OCI-LY3 (cell line): ENCODE data around the gene ADARB1.

Experiments used
- H2AFZ ChIP-seq: fragments of 200-600, 300-600 bp; shearing (Covaris generic); 2 replicates; pipeline ENCODE4 v1.6.0; 2014; ENCODE audit warnings: antibody characterized with exemption, low read depth, low read length
- H3K27ac ChIP-seq: fragments of 200-600, 300-600 bp; sonication (generic); 2 replicates; pipeline ENCODE4 v1.5.1; 2014; ENCODE audit warnings: mild to moderate bottlenecking, low read length, moderate library complexity, mixed read lengths
- H3K27me3 ChIP-seq: fragments of 200-600, 300-600 bp; sonication (generic); 2 replicates; pipeline ENCODE4 v1.6.1; 2014; ENCODE audit warnings: low read depth, low read length, mixed read lengths
- H3K36me3 ChIP-seq: fragments of 200-600, 300-600 bp; sonication (generic); replicated peaks from 2 replicates; pipeline ENCODE3; 2014; ENCODE audit warnings: low read depth, low read length, mixed read lengths
- H3K4me1 ChIP-seq: fragments of 300-600, 200-600 bp; sonication (generic); 2 replicates; pipeline ENCODE4 v1.6.1; 2014; ENCODE audit warnings: low read length, mixed read lengths
- H3K4me2 ChIP-seq: fragments of 200-600, 300-600 bp; sonication (generic); 2 replicates; pipeline ENCODE4 v1.6.1; 2014; ENCODE audit warnings: low read length, mixed read lengths
- H3K4me3 ChIP-seq: fragments of 300-600, 200-600 bp; sonication (generic); 2 replicates; pipeline ENCODE4 v1.5.1; 2014; ENCODE audit warnings: antibody characterized with exemption, mild to moderate bottlenecking, low read length, moderate library complexity
- H3K79me2 ChIP-seq: fragments of 300-600, 200-600 bp; shearing (Covaris generic); 2 replicates; pipeline ENCODE4 v1.6.1; 2014; ENCODE audit warnings: mild to moderate bottlenecking, low read length, mixed read lengths
- H3K9ac ChIP-seq: fragments of 300-600, 200-600 bp; shearing (Covaris generic); 2 replicates; pipeline ENCODE4 v1.6.0; 2014; ENCODE audit warnings: mild to moderate bottlenecking, low read length, moderate library complexity
- H3K9me3 ChIP-seq: fragments of 200-600, 300-600 bp; shearing (Covaris generic); 2 replicates; pipeline ENCODE4 v1.6.1; 2014; ENCODE audit warnings: low read length, mixed read lengths; ENCODE audit not compliant: insufficient read depth
- H4K20me1 ChIP-seq: fragments of 200-600, 300-600 bp; sonication (generic); 2 replicates; pipeline ENCODE4 v1.6.1; 2016; ENCODE audit warnings: low read length, mixed read lengths; ENCODE audit not compliant: insufficient read depth
- EZH2phosphoT487 ChIP-seq: fragments of 200-600 bp; shearing (Covaris generic); IDR thresholded peaks from 2 replicates; pipeline ENCODE4 v1.6.1; 2018; ENCODE audit warnings: antibody characterized with exemption, mixed run types, low read depth
- TF ChIP-seq, protein P1 (sequence below): fragments of 200-600, 300-600 bp; sonication (generic); IDR thresholded peaks from 2 replicates; pipeline ENCODE4 v1.5.1; 2014; ENCODE audit warnings: antibody characterized with exemption, low read length, low read depth

The ADARB1 gene

DNA sequence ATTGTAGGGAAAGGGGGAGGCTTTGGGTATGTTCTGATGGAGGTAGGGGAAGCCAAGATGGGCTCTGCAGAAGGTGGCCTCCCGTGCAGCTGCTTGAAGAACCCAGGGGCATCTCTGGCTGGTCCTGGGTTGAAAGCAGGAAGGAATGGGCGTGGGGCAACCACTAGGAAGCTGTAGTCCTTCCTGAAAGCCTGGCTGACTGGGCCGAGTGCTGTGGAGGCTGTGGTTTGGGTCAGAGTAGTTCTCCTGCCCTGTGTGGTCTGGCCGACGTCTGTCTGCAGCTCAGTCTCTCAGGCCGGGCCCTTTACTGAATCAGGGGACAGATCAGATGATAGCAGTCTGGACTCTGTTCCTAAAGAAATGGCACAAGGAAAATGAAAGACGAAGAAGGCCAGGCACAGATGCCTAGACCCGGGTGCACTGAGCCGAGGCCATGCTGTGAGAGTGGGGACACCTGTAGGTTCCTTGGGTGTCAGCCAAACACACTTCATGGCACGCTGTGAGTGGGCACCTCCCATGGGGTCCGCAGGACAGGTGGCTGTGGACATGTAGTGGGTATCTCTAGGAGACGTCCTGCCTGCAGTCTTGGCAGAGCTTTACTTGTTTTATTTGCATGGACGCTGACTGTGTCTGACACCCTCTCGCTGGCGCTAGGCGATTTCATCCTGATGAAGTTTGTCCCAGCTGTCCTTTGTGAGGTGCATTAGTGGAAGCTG lies 126.4 kb downstream of the ADARB1 start:
- Histone ChIP-seq H4K20me1 (no peaks in the 10 kb centered on the region), H3K4me2 (no peak overlapping the region), H3K36me3 (no peaks in the 10 kb centered on the region), H3K4me1 (no peaks in the 10 kb centered on the region), H3K79me2 (no peaks in the 10 kb centered on the region), H2AFZ (no peak overlapping the region), H3K27ac (no peak overlapping the region), H3K27me3 (no peaks in the 10 kb centered on the region), H3K9ac (no peak overlapping the region), H3K4me3 (no peak overlapping the region), H3K9me3 (no peaks in the 10 kb centered on the region)
- TF ChIP-seq EZH2phosphoT487 = no peak
- TF ChIP-seq, protein P1, sequence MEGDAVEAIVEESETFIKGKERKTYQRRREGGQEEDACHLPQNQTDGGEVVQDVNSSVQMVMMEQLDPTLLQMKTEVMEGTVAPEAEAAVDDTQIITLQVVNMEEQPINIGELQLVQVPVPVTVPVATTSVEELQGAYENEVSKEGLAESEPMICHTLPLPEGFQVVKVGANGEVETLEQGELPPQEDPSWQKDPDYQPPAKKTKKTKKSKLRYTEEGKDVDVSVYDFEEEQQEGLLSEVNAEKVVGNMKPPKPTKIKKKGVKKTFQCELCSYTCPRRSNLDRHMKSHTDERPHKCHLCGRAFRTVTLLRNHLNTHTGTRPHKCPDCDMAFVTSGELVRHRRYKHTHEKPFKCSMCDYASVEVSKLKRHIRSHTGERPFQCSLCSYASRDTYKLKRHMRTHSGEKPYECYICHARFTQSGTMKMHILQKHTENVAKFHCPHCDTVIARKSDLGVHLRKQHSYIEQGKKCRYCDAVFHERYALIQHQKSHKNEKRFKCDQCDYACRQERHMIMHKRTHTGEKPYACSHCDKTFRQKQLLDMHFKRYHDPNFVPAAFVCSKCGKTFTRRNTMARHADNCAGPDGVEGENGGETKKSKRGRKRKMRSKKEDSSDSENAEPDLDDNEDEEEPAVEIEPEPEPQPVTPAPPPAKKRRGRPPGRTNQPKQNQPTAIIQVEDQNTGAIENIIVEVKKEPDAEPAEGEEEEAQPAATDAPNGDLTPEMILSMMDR = no peak

DNA sequence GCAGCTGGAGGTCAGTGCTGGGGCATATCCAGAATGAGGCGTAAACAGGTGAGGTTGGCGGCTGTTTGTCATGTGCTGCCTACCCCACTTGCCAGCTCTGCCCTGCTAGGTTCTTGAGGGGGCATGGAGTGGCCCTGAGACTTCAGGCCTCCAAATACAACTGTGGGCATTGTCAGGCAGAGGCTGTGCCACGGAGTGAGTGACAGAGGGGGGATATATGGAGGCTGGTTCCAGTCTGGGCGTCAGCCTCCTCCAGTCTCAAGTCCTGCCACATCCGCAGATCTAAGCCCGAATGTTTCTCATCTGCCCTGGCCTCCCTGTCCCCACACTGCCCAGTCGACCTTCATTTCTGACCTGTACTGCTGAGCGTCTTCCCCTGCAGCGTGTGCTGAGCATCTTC lies 128.0 kb downstream of the ADARB1 start:
- Histone ChIP-seq H3K4me2 (no peak overlapping the region), H2AFZ (no peak overlapping the region), H3K4me3 (no peak overlapping the region), H3K4me1 (no peaks in the 10 kb centered on the region), H3K9me3 (no peaks in the 10 kb centered on the region), H3K27me3 (no peaks in the 10 kb centered on the region), H4K20me1 (no peaks in the 10 kb centered on the region), H3K27ac (no peak overlapping the region), H3K36me3 (no peaks in the 10 kb centered on the region), H3K79me2 (no peaks in the 10 kb centered on the region), H3K9ac (no peak overlapping the region)
- TF ChIP-seq, protein P1 = no peak
- TF ChIP-seq EZH2phosphoT487 = no peak

DNA sequence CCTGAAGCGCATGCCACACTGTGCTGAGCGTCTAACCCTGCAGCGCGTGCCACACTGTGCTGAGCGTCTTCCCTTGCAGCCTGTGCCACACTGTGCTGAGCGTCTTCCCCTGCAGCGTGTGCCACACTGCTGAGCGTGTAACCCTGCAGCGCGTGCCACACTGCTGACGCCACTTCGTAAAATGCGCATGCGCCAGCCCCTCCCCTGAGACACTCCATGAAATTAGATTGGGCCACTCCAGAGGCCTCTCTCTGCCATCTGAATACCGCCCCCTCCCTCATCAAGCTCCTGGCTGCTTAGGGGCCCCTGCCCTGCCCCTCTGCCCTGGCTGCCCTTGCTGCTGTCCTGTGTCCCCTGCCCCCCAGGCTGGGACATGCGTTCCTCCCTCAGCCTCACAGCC lies 128.5 kb downstream of the ADARB1 start:
- no peaks in the 10 kb centered on the region for H4K20me1 ChIP-seq
- H3K4me1 ChIP-seq = peaks cover 3% of the 10 kb centered on the region; the same call in 1 of the 2 replicates
- H3K27me3 ChIP-seq = no peaks in the 10 kb centered on the region
- no peak overlapping the region for H3K27ac ChIP-seq
- H3K36me3 ChIP-seq = no peaks in the 10 kb centered on the region
- no peaks in the 10 kb centered on the region for H3K79me2 ChIP-seq
- no peak overlapping the region for H2AFZ ChIP-seq
- TF ChIP-seq, protein P1 = no peak
- no peak overlapping the region for H3K9ac ChIP-seq
- no peak overlapping the region for H3K4me3 ChIP-seq
- no peaks in the 10 kb centered on the region for H3K9me3 ChIP-seq
- no peak overlapping the region for H3K4me2 ChIP-seq

DNA sequence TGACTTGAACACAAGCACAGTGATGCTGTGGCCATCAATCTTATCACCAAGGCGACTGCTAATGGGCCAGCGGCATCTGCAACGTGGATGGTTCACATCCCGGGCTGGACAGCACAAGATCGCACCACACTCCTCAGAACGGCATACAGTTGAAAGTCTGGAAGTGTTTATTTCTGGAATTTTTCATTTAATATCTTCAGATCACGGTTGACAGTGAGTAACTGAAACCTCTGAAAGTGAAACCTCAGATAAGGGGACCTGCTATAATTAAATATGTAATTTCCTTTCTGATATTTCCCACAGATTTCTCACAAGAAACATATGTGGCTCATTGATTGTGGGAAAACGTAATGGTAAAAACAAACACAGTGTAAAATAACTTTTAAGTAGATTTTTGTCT lies 129.6 kb downstream of the ADARB1 start:
- Histone ChIP-seq H3K27ac (no peak overlapping the region), H3K27me3 (peaks cover 1% of the 10 kb centered on the region; the same call in 1 of the 2 replicates), H3K79me2 (no peaks in the 10 kb centered on the region), H3K9me3 (no peaks in the 10 kb centered on the region), H3K9ac (no peak overlapping the region), H3K4me1 (peaks cover 7% of the 10 kb centered on the region; the same call in 1 of the 2 replicates), H3K4me2 (no peak overlapping the region), H4K20me1 (no peaks in the 10 kb centered on the region), H2AFZ (no peak overlapping the region), H3K36me3 (no peaks in the 10 kb centered on the region), H3K4me3 (no peak overlapping the region)
- TF ChIP-seq, protein P1 = no peak
- TF ChIP-seq EZH2phosphoT487 = no peak
